GM18505 (cell line): ENCODE results near the gene SCRN2.
A peak's percentile ranks its signal among the peaks of the same experiment; 100 is the strongest.

Experiments used
- ATAC-seq: cut with Tn5 transposase; IDR thresholded peaks from one replicate; pipeline ENCODE4 v1.9.1; 2021; ENCODE audit not compliant: unreplicated experiment
- POLR2A ChIP-seq: IDR thresholded peaks from 4 replicates; pipeline ENCODE4 v1.6.1; 2011; ENCODE audit warnings: borderline replicate concordance; ENCODE audit not compliant: insufficient read depth, insufficient read length; ENCODE audit errors: extremely low read depth

Gene SCRN2

DNA sequence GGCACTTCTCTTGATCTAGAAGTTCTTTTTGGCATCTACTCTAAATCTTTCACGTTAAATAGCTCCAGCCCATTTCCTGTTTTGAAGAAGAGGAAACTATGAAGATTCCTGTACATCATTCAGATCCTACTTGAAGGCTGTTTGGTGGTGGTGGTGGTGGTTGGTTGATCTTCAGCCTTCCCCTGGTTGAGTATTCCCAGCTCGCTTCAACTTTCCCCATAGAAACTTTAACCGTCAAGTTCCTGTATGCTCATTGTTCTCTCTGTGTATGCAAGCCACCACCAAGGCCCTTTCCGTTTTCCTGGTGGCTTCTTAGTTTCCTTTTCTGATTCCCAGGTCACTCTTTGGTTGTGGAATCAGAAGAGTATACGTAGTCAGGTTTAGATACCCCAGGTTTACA is 6.3 kb downstream of the SCRN2 start:
- no peak for ATAC-seq
- no peak for TF ChIP-seq POLR2A

DNA sequence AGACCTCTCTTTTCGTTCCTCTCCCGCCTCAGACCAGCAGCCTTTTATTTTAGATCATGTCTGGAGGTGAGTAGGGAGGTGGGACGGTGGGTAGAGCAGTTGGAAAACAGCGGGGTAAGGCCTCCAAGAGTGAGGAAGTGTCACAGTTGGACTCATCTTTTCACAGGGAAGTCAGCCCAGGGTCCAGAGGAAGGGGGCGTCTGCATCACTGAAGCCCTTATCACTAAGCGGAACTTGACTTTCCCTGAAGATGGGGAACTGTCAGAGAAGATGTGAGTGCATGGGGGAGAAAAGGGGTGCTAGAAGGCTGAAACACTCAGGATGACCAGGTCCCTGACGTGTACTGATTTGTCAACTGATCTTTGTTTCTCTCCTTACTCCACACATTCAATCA is 9.1 kb downstream of the SCRN2 start:
- ATAC-seq, result no peak

GRCh38 chr17:47831003-47831933 is 9.8 kb downstream of the SCRN2 start, which contains the start of the genes LRRC46 and MRPL10:
TSS of gene LRRC46 (plus strand) at chr17:47831670. CDS start at chr17:47831990, 320 bp downstream.
TSS of gene MRPL10 (minus strand) at chr17:47831541. CDS start at chr17:47831511, 30 bp downstream.
- peak; percentile 91 for ATAC-seq
- TF ChIP-seq POLR2A, result peak; percentile 99

More for the DNA sequence above, 9.1 kb downstream of the SCRN2 start:
- no peak for TF ChIP-seq POLR2A

GRCh38 chr17:47830396-47831002 is 10.6 kb downstream of the SCRN2 start:
- no peak for TF ChIP-seq POLR2A
- ATAC-seq, result no peak

DNA sequence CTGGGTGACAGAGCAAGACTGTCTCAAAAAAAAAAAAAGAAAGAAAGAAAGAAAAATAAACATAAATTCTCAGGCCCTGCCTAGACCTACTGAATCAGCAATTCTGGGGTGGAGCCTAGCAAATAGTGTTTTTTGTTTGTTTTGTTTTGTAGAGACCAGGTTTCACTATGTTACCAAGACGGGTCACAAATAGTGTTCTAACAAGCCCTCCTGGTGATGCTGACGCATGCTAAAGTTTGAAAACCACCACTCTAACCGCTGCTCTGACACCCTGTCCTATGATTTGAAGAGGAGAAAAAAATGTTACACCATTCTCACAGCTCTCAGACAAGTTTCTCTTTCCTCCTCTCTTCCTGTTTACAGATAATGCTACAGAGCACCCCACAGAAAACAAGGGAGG is 11.2 kb downstream of the SCRN2 start:
- TF ChIP-seq POLR2A, result no peak
- no peak for ATAC-seq

DNA sequence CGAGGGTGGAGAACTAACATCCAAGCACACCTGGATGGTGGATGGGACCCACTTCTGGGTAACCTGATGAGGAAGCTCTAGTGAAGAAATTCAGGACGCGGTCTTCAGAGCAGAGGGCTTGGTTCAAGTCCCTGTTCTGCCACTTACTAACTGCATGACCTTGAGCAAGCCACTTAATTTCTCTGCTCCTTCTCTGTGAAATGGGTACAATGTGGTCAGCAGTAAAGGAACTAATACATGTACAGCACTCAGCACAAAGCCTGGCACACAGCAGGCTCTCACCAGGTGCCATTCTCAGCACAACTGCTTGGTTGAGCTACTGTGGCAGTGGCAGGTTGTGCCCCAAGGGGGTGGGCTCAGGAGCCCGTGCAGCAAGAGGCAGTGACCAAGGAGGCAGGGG is 17.6 kb downstream of the SCRN2 start:
- no peak for ATAC-seq
- TF ChIP-seq POLR2A, result no peak

GRCh38 chr17:47822785-47823184 is 18.3 kb downstream of the SCRN2 start:
- ATAC-seq, result no peak
- no peak for TF ChIP-seq POLR2A

GRCh38 chr17:47821424-47822391 is 19.4 kb downstream of the SCRN2 start, which contains the start of gene OSBPL7:
TSS of gene OSBPL7 (minus strand) at chr17:47821794. CDS start at chr17:47820278, 1,516 bp downstream.
- peak; percentile 69 for ATAC-seq
- TF ChIP-seq POLR2A, result peak; percentile 88

GRCh38 chr17:47821031-47821423 is 20.0 kb downstream of the SCRN2 start:
- ATAC-seq, result no peak
- no peak for TF ChIP-seq POLR2A

GRCh38 chr17:47820033-47820789 is 20.9 kb downstream of the SCRN2 start:
- no peak for TF ChIP-seq POLR2A
- no peak for ATAC-seq

DNA sequence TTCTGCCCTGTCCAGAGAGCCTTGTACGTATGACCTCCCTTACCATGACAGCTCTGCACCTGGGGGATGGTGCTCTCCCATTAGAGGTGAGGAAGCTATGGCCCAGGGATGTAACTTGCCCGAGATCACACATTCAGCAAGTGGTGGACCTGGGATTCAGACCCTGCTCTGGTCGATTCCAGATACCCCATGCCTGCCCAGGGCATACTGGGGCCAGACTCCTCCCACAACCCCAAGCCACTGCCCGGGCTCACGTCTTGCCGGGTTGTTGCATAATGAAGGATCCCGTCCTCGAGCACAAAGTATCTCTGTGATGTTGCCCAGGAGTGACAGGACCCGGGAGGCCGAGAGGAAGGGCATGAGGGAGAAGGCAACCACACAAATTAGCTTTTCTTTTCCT is 21.6 kb downstream of the SCRN2 start:
- ATAC-seq, result no peak
- no peak for TF ChIP-seq POLR2A
